GM19035 (cell line): ENCODE results near the gene STAMBPL1.
"Not testable (repeated sequence)": the region's sequence is repeated elsewhere in the genome, so short reads cannot be mapped to it uniquely, and the experiment has no call there.

ENCODE experiments used
- ATAC-seq: cut with Tn5 transposase; IDR thresholded peaks from one replicate; pipeline ENCODE4 v1.9.1; 2021; ENCODE audit not compliant: unreplicated experiment

STAMBPL1 gene

DNA sequence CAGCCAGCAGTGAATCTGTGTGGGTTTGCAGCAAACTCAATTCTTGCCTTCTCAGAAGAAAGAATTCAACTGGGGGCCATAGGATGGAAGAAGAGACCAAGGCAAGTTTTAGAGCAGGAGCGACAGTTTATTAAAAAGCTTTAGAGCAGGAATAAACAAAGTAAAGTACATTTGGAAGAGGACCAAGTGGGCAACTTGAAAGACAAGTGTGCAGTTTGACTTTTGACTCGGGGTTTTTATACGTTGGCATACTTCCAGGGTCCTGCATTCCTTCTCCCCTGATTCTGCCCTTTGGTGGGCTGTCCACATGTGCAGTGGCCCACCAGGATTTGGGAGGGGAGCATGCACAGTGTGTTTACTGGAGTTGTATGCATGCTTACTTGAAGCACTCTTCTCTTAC is 25.4 kb upstream of the STAMBPL1 start:
- ATAC-seq, result no peak

DNA sequence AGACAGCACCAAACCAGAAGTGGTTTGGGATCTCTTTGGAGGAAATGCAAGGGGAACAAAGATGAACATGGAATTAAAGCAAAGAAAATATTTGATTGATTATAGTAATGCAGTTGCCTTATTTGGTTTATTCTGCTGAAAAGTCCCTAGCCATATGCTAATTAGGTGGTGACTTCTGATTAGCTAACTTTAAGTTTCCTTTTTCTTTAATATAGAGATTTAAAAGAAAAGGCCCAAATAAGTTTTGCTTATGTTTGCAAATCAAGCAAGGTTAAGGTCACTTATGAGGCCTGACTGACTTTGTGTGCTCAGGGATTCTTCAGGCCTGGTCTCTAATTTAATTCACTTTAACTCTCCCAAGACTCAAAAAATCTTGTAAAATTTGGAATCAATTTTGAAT is 22.2 kb upstream of the STAMBPL1 start:
- ATAC-seq, result no peak

DNA sequence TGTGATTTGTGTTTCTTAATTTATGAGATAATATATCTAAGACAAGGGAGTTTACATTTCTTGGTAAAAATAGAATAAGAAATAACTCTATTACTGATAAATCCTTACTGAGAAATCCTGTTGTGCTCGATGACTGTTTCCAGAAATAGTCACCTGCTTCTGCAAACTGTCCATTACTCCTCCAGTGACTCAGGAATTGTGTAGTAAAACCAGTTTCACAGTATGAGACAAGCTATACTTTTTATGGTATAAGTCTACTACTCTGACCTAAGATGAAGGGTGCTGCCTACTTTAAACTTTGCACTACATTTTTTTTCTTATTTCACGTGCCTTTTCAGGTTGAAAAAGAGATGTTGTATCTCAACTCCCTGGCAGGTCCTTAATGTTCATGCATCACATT is 21.6 kb upstream of the STAMBPL1 start:
- ATAC-seq, result no peak

DNA sequence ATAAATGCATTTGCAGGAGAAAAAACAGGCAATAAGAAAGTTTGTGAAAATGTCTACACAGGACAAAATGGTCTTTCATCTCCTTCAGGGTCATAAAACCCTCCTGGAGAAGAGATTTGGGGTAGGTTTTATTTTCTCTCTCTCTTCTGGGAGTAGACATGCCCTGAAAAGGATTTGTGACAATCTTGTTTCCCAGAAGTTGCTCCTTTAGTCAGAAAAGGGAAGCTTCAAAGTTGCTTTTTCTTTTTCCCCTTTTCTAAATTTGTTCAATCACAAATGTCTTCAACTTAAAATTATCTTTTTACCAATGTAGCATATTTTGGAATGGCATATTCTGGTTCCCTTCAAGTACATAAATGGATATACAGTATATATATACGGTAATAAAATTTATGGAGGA is 19.0 kb upstream of the STAMBPL1 start:
- no peak for ATAC-seq

DNA sequence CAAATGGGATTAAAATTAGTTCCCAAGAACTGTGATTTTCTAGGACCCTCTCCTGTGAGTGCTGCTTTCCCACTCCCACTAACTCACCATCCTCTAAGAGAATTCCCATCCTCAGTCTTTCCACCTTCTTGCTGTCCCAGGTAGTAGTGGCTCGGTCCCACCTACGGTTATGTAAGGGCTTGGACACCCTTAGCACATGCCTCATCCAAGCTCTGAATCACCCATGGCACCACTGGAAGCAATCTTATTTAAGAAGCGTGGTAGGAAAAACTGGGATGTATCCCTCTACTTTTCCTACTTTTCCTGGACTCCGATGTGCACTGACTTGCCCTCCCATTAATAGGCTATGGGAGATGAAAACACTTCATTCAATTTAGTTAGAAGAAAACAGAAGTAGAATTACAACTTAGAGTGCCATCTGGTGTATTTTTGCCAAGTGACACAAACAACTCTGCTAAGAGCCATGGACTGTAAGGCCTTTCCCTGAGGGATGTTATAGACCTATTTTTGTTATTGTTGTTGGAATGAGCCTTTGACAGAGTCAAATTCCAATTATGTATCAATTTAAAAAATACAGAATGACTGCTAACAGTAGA is 14.7 kb upstream of the STAMBPL1 start:
- no peak for ATAC-seq

DNA sequence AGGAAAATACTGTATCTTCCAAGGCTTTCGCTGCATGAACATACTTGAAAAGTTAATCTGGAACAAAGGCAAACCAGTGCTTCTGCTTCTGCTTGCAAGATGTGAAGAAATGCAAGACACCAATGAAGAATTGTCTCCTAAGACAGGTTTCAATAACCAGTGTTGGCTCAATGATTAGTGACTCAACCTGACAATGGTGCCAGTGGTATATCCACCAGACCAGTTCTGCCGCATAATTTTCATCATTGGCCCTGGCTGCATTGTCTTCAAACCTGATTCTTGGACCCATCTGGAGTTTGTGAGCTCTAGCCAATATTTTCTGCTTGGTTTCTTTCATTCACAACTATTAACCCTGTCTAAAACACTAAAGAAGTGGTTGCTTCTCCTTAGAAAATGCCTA is 13.6 kb upstream of the STAMBPL1 start:
- ATAC-seq, result no peak

DNA sequence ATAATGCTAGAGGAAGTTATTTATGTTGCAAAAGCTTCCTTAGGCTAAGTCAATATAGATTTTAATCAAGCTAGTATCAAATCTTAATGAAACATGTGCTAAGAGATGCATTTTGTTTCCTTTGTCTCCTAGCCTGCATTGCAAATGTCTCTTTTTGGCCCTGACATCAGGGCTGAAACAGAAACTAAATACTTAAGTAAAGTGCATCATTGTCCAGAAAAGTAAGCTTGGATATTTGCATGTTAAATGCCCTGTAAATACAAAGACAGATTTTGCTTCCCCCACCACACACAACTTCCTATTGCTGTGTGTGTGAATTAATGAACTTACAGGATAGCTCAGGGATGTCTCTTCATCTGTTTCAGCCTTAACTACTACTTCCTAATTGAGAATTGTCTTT is 10.0 kb upstream of the STAMBPL1 start:
- ATAC-seq, result no peak

DNA sequence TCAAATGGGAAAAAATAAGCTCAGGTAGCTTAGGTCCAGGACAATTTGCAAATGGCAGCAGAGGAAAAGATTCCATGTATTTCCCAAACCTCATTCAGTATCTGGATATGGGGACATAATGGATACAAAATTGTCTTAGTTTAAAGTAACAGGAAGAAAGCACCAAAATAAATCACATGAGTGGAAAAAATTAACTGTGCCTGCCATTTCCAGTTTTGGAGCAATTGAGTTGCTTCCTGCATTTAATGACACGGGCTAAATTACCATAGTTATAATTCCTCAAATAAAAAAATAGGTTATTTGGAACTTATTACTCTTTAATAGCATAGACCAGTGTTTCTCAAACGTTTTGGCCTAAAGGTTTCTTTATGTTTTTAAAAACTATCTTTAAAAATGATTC is 6.3 kb upstream of the STAMBPL1 start:
- ATAC-seq, result no peak

DNA sequence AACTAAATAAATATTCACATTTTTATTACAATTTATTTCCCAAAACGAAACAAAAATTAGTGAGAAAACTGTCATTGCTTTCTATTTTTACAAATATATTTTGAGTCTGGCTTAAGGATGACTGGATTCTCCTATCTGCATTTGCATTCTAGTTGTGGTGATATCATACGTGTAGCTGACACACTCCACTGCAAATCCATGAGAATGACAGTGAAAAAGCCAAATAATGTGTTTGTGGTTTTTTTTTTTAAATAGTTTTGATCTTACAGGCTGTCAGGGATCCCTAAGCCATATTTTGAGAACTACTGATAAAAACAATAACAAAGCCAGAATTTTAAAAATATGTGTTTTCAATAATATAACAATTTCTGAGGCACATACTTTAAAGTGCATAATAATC is 5.8 kb upstream of the STAMBPL1 start:
- no peak for ATAC-seq

DNA sequence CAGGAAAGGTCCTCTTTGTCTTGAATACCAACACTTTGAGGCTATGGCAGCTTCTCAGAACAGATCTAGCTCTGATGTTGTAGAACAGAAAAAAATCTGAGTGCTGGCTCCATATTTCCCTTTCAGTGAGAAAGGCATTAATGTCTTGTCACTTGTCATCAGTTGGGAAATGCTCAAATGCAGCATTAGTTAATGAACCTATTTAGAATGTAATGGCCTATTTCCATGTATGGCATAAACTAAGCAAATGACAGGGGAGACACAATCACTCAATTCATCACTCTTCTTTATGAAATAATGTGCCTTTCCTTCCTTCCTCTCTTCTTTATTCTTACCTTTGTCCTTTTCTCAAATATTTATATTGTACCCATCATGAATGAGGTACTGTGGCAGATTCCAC is 5.0 kb upstream of the STAMBPL1 start:
- no peak for ATAC-seq

DNA sequence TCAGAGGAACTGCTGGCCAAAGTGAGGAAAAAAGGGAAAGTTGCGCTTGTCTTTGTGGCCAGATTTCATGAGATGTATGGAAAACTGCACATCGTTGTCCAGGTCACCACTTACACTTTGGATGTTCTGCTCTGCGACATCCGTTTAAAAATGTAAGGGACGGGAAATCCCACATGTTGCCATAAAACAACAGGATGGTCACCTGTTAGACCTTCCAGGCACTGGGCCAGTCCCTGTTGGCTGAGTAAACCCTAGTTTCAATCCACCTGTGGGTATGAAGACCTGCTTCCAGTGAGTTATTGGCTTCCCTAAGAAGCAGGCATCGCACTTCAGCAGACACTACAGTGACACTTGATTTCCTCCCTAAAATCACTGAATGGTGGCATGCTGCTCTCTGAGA is 2.7 kb upstream of the STAMBPL1 start:
- no peak for ATAC-seq

DNA sequence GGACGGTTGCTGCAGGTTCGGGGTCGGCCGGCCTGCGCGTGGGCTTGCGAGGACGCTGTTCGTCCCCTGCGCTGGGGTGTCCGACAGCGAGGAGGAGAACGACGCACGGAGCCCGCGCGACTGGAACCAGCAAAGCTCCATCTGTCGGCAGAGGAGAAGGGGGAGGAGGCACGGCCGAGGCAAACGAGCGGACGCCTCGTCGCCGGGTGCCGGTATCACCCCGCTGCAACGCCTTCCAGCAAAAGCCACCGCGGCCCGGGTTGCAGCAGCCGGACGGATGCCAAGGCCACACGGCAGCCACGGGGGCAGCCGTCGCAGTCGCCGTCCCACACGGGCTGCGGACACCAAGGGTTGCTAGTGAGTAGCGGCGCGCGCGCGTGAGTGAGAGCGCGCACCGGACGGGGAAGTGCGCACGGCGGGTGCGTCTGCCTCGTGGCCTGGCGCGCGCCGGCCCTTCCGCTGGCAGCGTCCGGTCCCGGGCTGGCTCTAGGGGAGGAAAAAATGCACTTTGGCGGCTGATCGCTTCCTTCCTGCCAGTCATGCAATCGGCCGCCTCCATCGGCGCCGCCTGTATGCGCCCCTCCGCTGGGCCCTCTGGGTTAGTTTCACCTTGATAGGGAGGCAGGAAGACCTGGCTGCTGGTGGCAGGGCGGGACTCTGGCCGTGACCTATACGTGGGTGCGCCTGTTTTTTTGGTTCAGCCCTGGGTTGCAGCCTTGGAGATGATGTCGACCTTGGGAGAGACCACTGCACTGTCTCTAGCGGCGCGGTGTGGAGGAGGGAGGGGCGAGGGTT is 434 bp downstream of the STAMBPL1 start:
- ATAC-seq, result peak; percentile 76

DNA sequence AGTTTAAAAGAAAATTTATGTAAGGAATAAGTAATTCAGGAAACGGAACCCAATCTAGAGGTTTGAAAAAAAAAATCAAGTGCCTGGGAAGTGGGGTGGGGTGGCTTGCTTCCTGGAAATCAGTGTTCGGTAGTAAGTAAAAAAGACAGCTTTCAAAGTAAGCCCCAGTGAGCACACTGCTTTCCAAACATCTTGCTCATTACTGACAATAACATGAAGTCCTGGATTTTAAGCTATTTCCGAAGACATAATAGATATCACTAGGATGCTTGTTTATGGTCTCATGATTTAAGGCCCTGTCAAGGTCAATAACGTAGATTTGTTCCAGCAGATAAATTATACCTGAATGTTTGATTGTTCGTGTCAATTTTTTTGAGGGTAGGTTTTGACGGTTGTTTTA is 1.3 kb downstream of the STAMBPL1 start:
- no peak for ATAC-seq

DNA sequence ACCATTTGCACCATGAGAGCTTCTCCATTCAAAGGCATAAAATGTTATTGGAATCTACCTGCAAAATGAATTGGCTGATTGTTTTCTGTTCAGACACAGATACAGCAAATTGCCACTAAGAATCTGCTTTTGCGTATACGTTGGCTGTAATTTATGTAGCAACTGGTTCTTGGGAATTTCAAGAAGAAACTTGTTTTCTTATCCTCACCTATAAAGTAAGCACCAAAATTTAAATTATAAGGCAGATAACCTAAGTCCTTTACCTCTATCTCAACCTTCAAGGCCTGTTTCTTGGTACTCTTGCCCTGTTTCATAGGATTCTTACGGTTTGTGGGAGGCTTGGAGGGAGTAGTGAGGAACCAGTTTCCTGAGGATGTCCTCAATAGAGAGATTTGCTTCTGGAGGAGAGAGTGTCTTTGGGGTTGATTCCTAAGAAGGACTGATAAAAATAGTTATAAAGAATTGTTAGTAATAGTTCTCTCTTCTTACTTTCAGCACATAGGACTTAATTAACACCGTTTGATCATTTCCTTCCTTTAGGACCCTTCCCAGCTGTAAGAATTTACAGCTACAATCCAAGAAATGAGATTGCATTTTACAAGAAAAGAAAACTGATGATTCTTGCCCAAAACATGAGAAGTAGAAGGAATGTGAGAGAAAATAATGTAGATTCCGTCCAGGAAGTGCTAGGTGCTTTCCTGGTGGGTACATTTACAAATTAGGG is 2.0 kb downstream of the STAMBPL1 start:
- ATAC-seq, result no peak

DNA sequence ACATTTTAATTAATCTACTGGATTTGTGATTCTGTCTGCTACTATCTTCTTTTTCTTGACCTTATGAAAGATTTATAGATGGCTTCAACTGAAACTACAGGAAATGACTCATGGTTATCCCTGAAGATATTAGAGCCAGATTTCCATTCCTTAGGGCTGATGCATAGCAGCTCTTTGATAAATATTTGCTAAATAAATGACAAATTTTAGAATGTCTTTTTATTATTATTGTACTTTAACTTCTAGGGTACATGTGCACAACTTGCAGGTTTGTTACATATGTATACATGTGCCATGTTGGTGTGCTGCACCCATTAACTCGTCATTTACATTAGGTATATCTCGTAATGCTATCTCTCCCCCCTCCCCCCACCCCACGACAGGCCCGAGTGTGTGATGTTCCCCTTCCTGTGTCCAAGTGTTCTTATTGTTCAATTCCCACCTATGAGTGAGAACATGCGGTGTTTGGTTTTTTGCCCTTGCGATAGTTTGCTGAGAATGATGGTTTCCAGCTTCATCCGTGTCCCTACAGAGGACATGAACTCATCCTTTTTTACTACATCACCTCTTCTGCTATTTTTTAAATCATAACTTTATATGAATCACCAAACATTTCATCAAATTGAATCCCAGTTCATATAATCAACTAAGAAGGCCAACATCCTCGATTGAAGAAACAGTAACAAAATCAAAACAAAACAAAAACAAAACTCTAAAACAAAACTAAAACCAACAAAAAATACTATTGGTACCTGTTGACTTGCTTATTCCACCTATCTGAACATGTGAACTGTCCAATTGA is 2.8 kb downstream of the STAMBPL1 start:
- ATAC-seq, result not testable (repeated sequence)

DNA sequence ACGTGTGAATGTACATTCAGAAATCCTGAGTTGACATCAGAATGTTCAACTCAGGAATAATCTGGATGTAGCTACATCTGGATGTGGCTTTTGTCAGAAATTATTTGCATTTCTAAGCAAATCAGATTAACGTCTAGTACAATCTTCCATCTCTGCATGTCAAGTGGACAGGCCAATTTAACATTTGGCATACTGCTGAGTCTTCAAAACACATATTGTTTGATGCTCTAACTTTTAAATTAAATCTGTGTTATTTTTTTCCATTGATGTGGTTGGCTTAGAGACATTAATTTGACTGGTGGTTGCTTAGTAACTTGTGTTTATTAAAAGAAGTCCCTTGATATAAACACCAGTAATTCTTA is 3.4 kb downstream of the STAMBPL1 start:
- no peak for ATAC-seq

DNA sequence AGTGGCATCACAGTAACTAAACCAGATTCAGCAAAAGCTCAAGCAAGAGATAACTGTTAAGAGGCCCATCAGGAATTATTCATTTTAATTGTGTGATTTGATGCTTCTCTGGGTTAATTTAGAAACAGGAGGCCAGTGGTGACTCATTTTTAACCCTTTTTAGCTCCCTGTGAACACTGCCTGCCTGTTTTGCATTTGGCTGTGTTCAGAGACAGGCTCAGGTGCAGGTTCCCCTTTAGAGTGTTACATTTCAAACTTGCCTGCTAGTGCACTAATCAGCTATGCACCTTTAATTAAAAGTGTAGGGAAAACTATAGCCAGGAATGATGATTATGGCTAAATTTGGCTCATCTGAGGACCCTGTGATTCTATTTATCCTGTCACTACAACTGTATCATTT is 6.5 kb downstream of the STAMBPL1 start:
- peak; percentile 54 for ATAC-seq

DNA sequence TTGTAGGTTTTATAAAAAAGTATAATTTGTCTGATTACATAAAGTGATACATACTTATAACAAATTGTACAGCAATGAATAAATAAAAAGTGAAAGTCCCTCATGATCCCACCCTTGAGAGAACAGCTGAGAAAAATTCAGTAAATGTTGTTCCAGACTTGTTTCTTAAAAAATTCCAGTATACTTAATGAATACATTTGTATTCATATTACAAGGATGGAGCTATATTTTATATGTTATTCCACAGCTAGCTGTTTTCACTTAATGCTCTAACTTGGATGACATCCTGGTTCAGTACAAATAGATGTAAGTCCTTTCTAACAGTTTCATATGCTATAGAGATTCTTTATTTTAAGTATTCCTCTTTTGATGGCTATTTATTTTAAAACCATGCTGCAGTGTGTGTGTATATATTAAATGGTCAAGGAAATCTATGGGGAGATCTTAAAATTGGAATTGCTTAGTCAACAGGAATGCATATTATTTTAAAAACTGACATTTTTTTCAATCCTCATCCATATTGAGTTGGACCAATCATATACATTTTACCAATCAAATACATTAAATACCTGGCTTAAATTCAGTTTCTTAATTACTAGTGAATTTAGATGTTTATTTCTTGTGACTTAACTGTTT is 8.9 kb downstream of the STAMBPL1 start:
- ATAC-seq, result no peak

DNA sequence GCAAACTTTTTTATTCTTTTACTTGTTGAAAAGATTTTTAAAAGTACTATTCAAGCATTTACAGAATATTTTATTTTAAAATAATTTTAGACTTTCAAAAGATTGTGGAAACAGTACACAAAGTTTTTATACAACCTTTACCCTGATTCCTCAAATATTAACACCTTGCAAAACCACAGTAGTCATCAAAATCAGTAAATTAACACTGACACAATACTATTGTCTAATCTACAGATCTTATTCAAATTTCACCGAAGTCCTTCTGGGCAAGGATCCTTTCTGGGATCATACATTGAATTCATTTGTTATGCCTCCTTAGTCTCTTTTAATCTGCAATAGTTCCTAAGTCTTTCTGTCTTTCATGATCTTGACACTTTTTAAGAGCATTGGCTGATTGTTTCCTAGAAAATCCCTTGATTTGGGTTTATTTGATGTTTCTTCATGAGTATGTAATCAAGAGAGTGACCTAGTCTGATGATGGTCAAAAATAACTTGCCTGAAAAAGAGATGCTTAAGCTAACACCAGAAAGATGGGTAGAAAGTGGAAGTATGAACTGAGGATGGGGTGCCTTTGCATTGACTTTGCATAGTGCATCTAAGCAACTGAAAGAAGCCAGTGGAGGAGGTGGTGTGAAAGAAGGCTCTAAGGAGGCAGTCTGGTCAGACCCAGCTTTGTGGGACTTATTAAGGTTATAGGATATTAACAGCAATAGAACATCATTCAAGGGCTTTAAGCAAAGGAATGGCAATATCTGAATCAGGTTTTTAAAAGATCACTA is 9.7 kb downstream of the STAMBPL1 start:
- ATAC-seq, result peak; percentile 80

DNA sequence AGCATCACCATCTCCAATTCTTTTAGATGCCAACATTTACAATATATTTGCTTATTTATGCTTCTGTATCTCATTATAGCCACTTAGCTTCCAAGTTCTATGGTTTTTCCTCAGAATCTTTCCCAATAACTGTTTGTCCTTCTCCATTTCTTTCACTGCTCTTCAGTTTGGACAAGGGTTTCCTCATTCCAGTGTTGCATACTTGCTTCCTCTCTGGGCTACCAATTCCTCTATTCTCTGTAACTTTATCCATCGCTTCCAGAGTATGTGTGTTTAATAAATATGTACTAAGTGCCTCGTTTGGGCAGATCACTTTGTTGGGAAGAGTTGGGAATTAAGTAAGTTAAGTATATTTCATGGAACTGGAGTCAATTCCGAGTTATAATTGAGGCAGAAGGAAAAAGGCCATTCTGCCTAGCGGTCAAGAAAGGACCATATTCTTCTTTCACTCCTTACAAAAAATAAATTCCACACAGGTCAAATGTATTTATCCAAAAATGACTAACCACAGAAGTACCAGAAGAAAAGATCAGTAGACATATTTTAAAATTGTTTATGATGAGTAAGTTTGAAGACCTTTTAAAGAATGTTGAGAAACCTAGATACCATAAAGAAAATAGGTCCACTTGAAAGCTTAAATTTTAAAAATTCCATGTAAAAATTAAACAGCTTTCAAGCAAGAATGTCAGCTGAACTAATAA is 10.8 kb downstream of the STAMBPL1 start:
- no peak for ATAC-seq
